Tibial nerve (tissue), 4 donors: Measurements from ENCODE around the gene DHX57. TPM values are rescaled to one million over a fixed set of nuclear protein-coding genes. Genes with fewer than 3 reads are reported as not detected.

Experiments used
- DNase-seq, 2 donors: peaks; one replicate each; pipeline ENCODE4 v3.0.0-alpha.2; 2019; ENCODE audit warnings: low spot score in 2 of 2
- H3K27ac ChIP-seq, 4 donors: fragments of 200-600 bp; sonication (generic) in 3 of 4; one replicate each; pipeline ENCODE4 v1.5.1; 2017 to 2019; ENCODE audit warnings: mild to moderate bottlenecking in 1 of 4
- H3K27me3 ChIP-seq, 2 donors: fragments of 200-600 bp; sonication (generic) in 1 of 2; one replicate each; pipeline versions ENCODE4 v1.5.1 to v1.6.0; 2017 to 2019
- H3K36me3 ChIP-seq, 3 donors: fragments of 200-600 bp; sonication (generic); one replicate each; pipeline ENCODE4 v1.5.1; 2018 to 2019
- H3K4me1 ChIP-seq, 4 donors: fragments of 200-600 bp; sonication (generic) in 3 of 4; one replicate each; pipeline ENCODE4 v1.5.1; 2017 to 2019
- H3K4me3 ChIP-seq, 4 donors: fragments of 200-600 bp; sonication (generic) in 3 of 4; one replicate each; pipeline ENCODE4 v1.5.1; 2017 to 2019; ENCODE audit warnings: mild to moderate bottlenecking in 1 of 4, moderate library complexity in 1 of 4
- H3K9me3 ChIP-seq, 4 donors: fragments of 200-600 bp; sonication (generic) in 3 of 4; one replicate each; pipeline ENCODE4 v1.5.1; 2017 to 2019
- CTCF ChIP-seq, 5 experiments: fragments of 200-600 bp in 3 of 5; fragments of 450-650 bp in 2 of 5; sonication (generic) in 3 of 5; IDR thresholded peaks; one replicate each; pipeline ENCODE4 v1.5.1; 2016 to 2019; ENCODE audit warnings: antibody characterized with exemption in 5 of 5, mild to moderate bottlenecking in 3 of 5, moderate library complexity in 2 of 5
- EP300 ChIP-seq, 2 donors: sonication (generic); formaldehyde crosslinking; IDR thresholded peaks; one replicate each; pipeline ENCODE4 v1.6.1; 2017; ENCODE audit warnings: antibody characterized with exemption in 2 of 2, mild to moderate bottlenecking in 1 of 2
- POLR2A ChIP-seq, 2 donors: fragments of 450-650 bp; IDR thresholded peaks; one replicate each; pipeline ENCODE4 v1.6.1; 2017; ENCODE audit warnings: antibody characterized with exemption in 2 of 2, mild to moderate bottlenecking in 2 of 2, moderate library complexity in 2 of 2
- WGBS, 2 donors: methylation state at CpG; one replicate each; pipeline ENCODE4 v1.1.5; 2018; 5-methylcytosine and 5-hydroxymethylcytosine counted together
- total RNA-seq, 4 donors: library from RNA; depleted of rRNA; stranded (reverse); fragments of >200 nt; gene quantifications; one replicate each; pipeline ENCODE4 v1.1.0, GENCODE V29; 2016

DHX57 gene
- total RNA-seq, 4 donors from 2014 or later, result 11.1 to 22.0 (median 13.4) TPM

GRCh38 chr2:38887902-38888554, 12.3 kb upstream of the DHX57 start:
- peaks cover 0 to 29% (median 0%) of the 10 kb centered on the region in 3 donors for H3K36me3 ChIP-seq
- H3K4me1 ChIP-seq, result no peaks in the 10 kb centered on the region
- 92 to 95% methylated on average over 1 of the region's 1 CpG for WGBS, 2 donors
- no peak for DNase-seq
- no peak overlapping the region for H3K4me3 ChIP-seq
- H3K27ac ChIP-seq, result no peak overlapping the region
- H3K9me3 ChIP-seq, result no peaks in the 10 kb centered on the region
- H3K27me3 ChIP-seq, result no peaks in the 10 kb centered on the region
- TF ChIP-seq EP300 (IDR thresholded peaks at IDR 0.05) (no peak), POLR2A (IDR thresholded peaks at IDR 0.05) (no peak), CTCF (IDR thresholded peaks at IDR 0.05) (no peak)

GRCh38 chr2:38887347-38887746, 11.6 kb upstream of the DHX57 start:
- H3K27ac ChIP-seq, result no peak overlapping the region
- WGBS, 2 donors, result 92 to 94% methylated on average over 4 of the region's 4 CpGs
- H3K4me3 ChIP-seq, result no peak overlapping the region
- DNase-seq, result no peak
- TF ChIP-seq CTCF (IDR thresholded peaks at IDR 0.05), result no peak
- TF ChIP-seq POLR2A (IDR thresholded peaks at IDR 0.05), result no peak
- no peak for TF ChIP-seq EP300 (IDR thresholded peaks at IDR 0.05)
- H3K4me1 ChIP-seq, result no peaks in the 10 kb centered on the region
- H3K27me3 ChIP-seq, result no peaks in the 10 kb centered on the region
- no peaks in the 10 kb centered on the region for H3K9me3 ChIP-seq
- H3K36me3 ChIP-seq, result peaks cover 0 to 35% (median 0%) of the 10 kb centered on the region in 3 donors

GRCh38 chr2:38886063-38886462, 10.3 kb upstream of the DHX57 start:
- no peak overlapping the region for H3K27ac ChIP-seq
- no peak for DNase-seq
- no peaks in the 10 kb centered on the region for H3K27me3 ChIP-seq
- no peaks in the 10 kb centered on the region for H3K4me1 ChIP-seq
- H3K9me3 ChIP-seq, result no peaks in the 10 kb centered on the region
- H3K36me3 ChIP-seq, result peaks cover 0 to 46% (median 0%) of the 10 kb centered on the region in 3 donors
- TF ChIP-seq EP300 (IDR thresholded peaks at IDR 0.05), result no peak
- TF ChIP-seq POLR2A (IDR thresholded peaks at IDR 0.05), result no peak
- TF ChIP-seq CTCF (IDR thresholded peaks at IDR 0.05), result no peak
- H3K4me3 ChIP-seq, result no peak overlapping the region

- WGBS, 2 donors, result 31 to 32% methylated on average over 10 of the region's 10 CpGs
- Histone ChIP-seq H3K36me3 (peaks cover 0 to 26% (median 0%) of the 10 kb centered on the region in 3 donors), H3K4me1 (peaks cover 0 to 18% (median 4%) of the 10 kb centered on the region in 4 donors), H3K27me3 (no peaks in the 10 kb centered on the region), H3K9me3 (peaks cover 0 to 7% (median 0%) of the 10 kb centered on the region in 4 donors), H3K4me3 (peak overlapping the region; percentile 62 to 97 (median 78)), H3K27ac (no peak overlapping the region)
- no peak for TF ChIP-seq EP300 (IDR thresholded peaks at IDR 0.05)
- no peak for TF ChIP-seq POLR2A (IDR thresholded peaks at IDR 0.05)
- DNase-seq, result no peak
Measured at GRCh38 chr2:38876407-38876806, 673 bp upstream of the DHX57 start.

GRCh38 chr2:38875227-38875575, 533 bp downstream of the DHX57 start:
- 1% methylated on average over 9 to 10 of the region's 10 CpGs for WGBS, 2 donors
- no peak for DNase-seq
- H3K36me3 ChIP-seq, result peaks cover 0 to 17% (median 0%) of the 10 kb centered on the region in 3 donors
- H3K27me3 ChIP-seq, result no peaks in the 10 kb centered on the region
- peaks cover 0 to 17% (median 0%) of the 10 kb centered on the region in 4 donors for H3K9me3 ChIP-seq
- peaks cover 0 to 18% (median 4%) of the 10 kb centered on the region in 4 donors for H3K4me1 ChIP-seq
- peak overlapping the region in 3 of 4 donors; percentile 54 to 82 (median 62) for H3K27ac ChIP-seq
- TF ChIP-seq EP300 (IDR thresholded peaks at IDR 0.05) (no peak), POLR2A (IDR thresholded peaks at IDR 0.05) (no peak), CTCF (IDR thresholded peaks at IDR 0.05) (no peak)
- peak overlapping the region; percentile 62 to 97 (median 78) for H3K4me3 ChIP-seq
